OCI-LY3 (cell line): ENCODE data around the gene SDK2.

Experiments
- H2AFZ ChIP-seq: fragments of 200-600, 300-600 bp; shearing (Covaris generic); 2 replicates; pipeline ENCODE4 v1.6.0; 2014; ENCODE audit warnings: antibody characterized with exemption, low read depth, low read length
- H3K27ac ChIP-seq: fragments of 200-600, 300-600 bp; sonication (generic); 2 replicates; pipeline ENCODE4 v1.5.1; 2014; ENCODE audit warnings: mild to moderate bottlenecking, low read length, moderate library complexity, mixed read lengths
- H3K27me3 ChIP-seq: fragments of 200-600, 300-600 bp; sonication (generic); 2 replicates; pipeline ENCODE4 v1.6.1; 2014; ENCODE audit warnings: low read depth, low read length, mixed read lengths
- H3K36me3 ChIP-seq: fragments of 200-600, 300-600 bp; sonication (generic); replicated peaks from 2 replicates; pipeline ENCODE3; 2014; ENCODE audit warnings: low read depth, low read length, mixed read lengths
- H3K4me1 ChIP-seq: fragments of 300-600, 200-600 bp; sonication (generic); 2 replicates; pipeline ENCODE4 v1.6.1; 2014; ENCODE audit warnings: low read length, mixed read lengths
- H3K4me2 ChIP-seq: fragments of 200-600, 300-600 bp; sonication (generic); 2 replicates; pipeline ENCODE4 v1.6.1; 2014; ENCODE audit warnings: low read length, mixed read lengths
- H3K4me3 ChIP-seq: fragments of 300-600, 200-600 bp; sonication (generic); 2 replicates; pipeline ENCODE4 v1.5.1; 2014; ENCODE audit warnings: antibody characterized with exemption, mild to moderate bottlenecking, low read length, moderate library complexity
- H3K79me2 ChIP-seq: fragments of 300-600, 200-600 bp; shearing (Covaris generic); 2 replicates; pipeline ENCODE4 v1.6.1; 2014; ENCODE audit warnings: mild to moderate bottlenecking, low read length, mixed read lengths
- H3K9ac ChIP-seq: fragments of 300-600, 200-600 bp; shearing (Covaris generic); 2 replicates; pipeline ENCODE4 v1.6.0; 2014; ENCODE audit warnings: mild to moderate bottlenecking, low read length, moderate library complexity
- H3K9me3 ChIP-seq: fragments of 200-600, 300-600 bp; shearing (Covaris generic); 2 replicates; pipeline ENCODE4 v1.6.1; 2014; ENCODE audit warnings: low read length, mixed read lengths; ENCODE audit not compliant: insufficient read depth
- H4K20me1 ChIP-seq: fragments of 200-600, 300-600 bp; sonication (generic); 2 replicates; pipeline ENCODE4 v1.6.1; 2016; ENCODE audit warnings: low read length, mixed read lengths; ENCODE audit not compliant: insufficient read depth
- CTCF ChIP-seq: fragments of 200-600, 300-600 bp; sonication (generic); IDR thresholded peaks from 2 replicates; pipeline ENCODE4 v1.5.1; 2014; ENCODE audit warnings: antibody characterized with exemption, low read length, low read depth
- EZH2phosphoT487 ChIP-seq: fragments of 200-600 bp; shearing (Covaris generic); IDR thresholded peaks from 2 replicates; pipeline ENCODE4 v1.6.1; 2018; ENCODE audit warnings: antibody characterized with exemption, mixed run types, low read depth

Gene SDK2

GRCh38 chr17:73430848-73431247 lies 213.4 kb downstream of the SDK2 start:
- Histone ChIP-seq H3K27ac (no peak overlapping the region), H3K27me3 (peaks cover 10% of the 10 kb centered on the region; the same call in 1 of the 2 replicates), H3K36me3 (no peaks in the 10 kb centered on the region), H3K9ac (no peak overlapping the region), H3K4me3 (no peak overlapping the region), H3K4me2 (no peak overlapping the region), H3K79me2 (no peaks in the 10 kb centered on the region), H4K20me1 (no peaks in the 10 kb centered on the region), H2AFZ (no peak overlapping the region), H3K9me3 (no peaks in the 10 kb centered on the region), H3K4me1 (0 out of 2 replicates have a peak, but pooled peaks cover 3% of the 10 kb centered on the region)
- TF ChIP-seq EZH2phosphoT487 (no peak), CTCF (no peak)

- Histone ChIP-seq H3K4me1 (0 out of 2 replicates have a peak, but pooled peaks cover 3% of the 10 kb centered on the region), H3K27ac (no peak overlapping the region), H3K4me2 (peak overlapping the region; percentile 74; the same call in 1 of the 2 replicates), H3K27me3 (peaks cover 10% of the 10 kb centered on the region; the same call in 1 of the 2 replicates), H3K4me3 (no peak overlapping the region), H2AFZ (no peak overlapping the region), H3K9ac (no peak overlapping the region), H3K79me2 (no peaks in the 10 kb centered on the region), H3K9me3 (no peaks in the 10 kb centered on the region), H3K36me3 (no peaks in the 10 kb centered on the region), H4K20me1 (no peaks in the 10 kb centered on the region)
- no peak for TF ChIP-seq EZH2phosphoT487
- TF ChIP-seq CTCF: no peak
Observed at GRCh38 chr17:73430165-73430680, 214.0 kb downstream of the SDK2 start.

DNA sequence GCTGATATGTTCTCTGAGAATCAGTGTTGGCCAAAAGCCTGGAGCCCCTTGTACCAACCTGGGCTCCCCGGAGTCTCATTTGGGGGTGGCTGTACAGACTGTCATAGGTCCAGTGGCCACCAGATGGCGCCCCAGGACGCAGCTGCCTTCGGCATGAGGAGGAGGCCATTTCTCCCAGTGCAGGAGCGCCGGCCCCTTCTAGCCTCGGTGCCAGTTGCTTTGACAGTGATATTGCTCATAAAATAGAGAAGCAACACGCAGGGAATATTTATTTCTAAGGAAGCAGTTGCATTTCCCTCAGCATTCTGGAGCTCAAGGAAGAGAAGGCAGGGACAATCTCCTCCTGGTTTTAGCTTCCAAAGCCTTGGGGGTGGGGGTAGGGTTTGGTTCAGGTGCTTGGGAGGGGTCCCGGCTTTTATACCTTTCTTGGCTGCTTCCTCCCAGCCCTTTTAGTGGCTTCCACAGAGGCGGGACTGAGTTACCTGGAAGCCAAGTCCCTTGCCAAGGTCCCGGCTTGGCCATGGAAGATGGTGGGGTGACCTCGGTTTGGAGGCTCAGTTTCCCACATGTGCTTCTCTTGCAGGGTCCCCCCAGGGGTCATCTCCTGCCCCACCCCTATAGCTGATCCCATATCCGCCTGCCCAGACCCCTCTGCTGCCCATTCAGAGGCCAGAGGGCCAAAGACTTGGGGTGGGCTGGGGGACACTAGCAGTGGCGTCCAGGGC lies 214.6 kb downstream of the SDK2 start:
- Histone ChIP-seq H4K20me1 (no peaks in the 10 kb centered on the region), H3K79me2 (no peaks in the 10 kb centered on the region), H3K36me3 (no peaks in the 10 kb centered on the region), H3K9me3 (no peaks in the 10 kb centered on the region), H3K27ac (no peak overlapping the region), H3K4me3 (peak overlapping the region; percentile 65), H3K4me2 (peak overlapping the region; percentile 74), H3K4me1 (0 out of 2 replicates have a peak, but pooled peaks cover 3% of the 10 kb centered on the region), H3K9ac (no peak overlapping the region), H2AFZ (peak overlapping the region; percentile 94), H3K27me3 (peaks cover 10% of the 10 kb centered on the region; the same call in 1 of the 2 replicates)
- TF ChIP-seq CTCF (peak; percentile 95), EZH2phosphoT487 (no peak)

DNA sequence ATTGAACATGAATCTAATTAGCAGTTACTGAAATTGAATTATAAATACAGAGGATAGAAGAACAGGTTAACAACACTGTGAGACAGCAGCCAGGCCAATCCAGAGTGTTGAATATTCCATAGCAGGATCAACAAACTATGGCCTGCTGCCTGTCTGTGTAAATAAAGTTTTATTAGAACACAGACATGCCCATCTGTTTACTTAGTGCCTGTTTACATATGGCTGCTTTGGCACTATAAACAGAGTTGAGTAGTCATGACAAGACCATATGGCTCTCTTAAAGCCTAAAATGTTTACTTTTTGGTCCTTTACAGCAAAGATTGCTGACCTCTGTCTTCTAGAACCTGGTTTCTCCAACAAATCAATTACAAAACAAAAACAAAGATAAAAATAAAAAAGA lies 217.0 kb downstream of the SDK2 start:
- Histone ChIP-seq H4K20me1 (no peaks in the 10 kb centered on the region), H3K79me2 (no peaks in the 10 kb centered on the region), H3K9ac (no peak overlapping the region), H2AFZ (no peak overlapping the region), H3K9me3 (no peaks in the 10 kb centered on the region), H3K4me3 (no peak overlapping the region), H3K27me3 (peaks cover 10% of the 10 kb centered on the region; the same call in 1 of the 2 replicates), H3K36me3 (no peaks in the 10 kb centered on the region), H3K27ac (no peak overlapping the region), H3K4me2 (no peak overlapping the region), H3K4me1 (0 out of 2 replicates have a peak, but pooled peaks cover 3% of the 10 kb centered on the region)
- TF ChIP-seq CTCF: no peak
- no peak for TF ChIP-seq EZH2phosphoT487
